HepG2 (cell line): ENCODE results near the gene DUS1L. TPM values are rescaled to one million over a fixed set of nuclear protein-coding genes. Genes with fewer than 3 reads are reported as not detected.
A peak's percentile ranks its signal among the peaks of the same experiment; 100 is the strongest.

Source experiments
- CENPX ChIP-seq: sonication (generic); formaldehyde crosslinking; IDR thresholded peaks from 2 replicates; pipeline ENCODE4 v1.9.0; 2021; ENCODE audit warnings: mild to moderate bottlenecking, missing genetic modification reagents, moderate library complexity
- DNMT1 ChIP-seq: sonication (generic); formaldehyde crosslinking; IDR thresholded peaks from 2 replicates; pipeline ENCODE4 v1.5.1; 2020; ENCODE audit warnings: mild to moderate bottlenecking, missing genetic modification reagents
- ELF3 ChIP-seq: IDR thresholded peaks from 2 replicates; pipeline ENCODE4 v1.6.1; 2016; ENCODE audit warnings: missing genetic modification reagents, missing compliant biosample characterization
- HMG20B ChIP-seq: conservative IDR thresholded peaks from 2 replicates; pipeline ENCODE4 v1.6.1; 2016; ENCODE audit warnings: missing genetic modification reagents, missing compliant biosample characterization
- KDM1A ChIP-seq: IDR thresholded peaks from 2 replicates; pipeline ENCODE4 v1.6.1; 2016; ENCODE audit warnings: missing compliant biosample characterization
- KDM4B ChIP-seq: sonication (generic); formaldehyde crosslinking; IDR thresholded peaks from 2 replicates; pipeline ENCODE4 v1.4.0; 2020; ENCODE audit warnings: missing genetic modification reagents
- MYNN ChIP-seq: sonication (generic); formaldehyde crosslinking; IDR thresholded peaks from 2 replicates; pipeline ENCODE4 v1.4.0; 2020; ENCODE audit warnings: mild to moderate bottlenecking, low read depth, missing genetic modification reagents
- ZNF263 ChIP-seq: sonication (generic); formaldehyde crosslinking; IDR thresholded peaks from 2 replicates; pipeline ENCODE4 v1.4.0; 2020; ENCODE audit warnings: missing genetic modification reagents
- ZNF30 ChIP-seq: sonication (generic); formaldehyde crosslinking; IDR thresholded peaks from 2 replicates; pipeline ENCODE4 v1.5.0; 2020; ENCODE audit warnings: mild to moderate bottlenecking, missing genetic modification reagents
- ZNF430 ChIP-seq: sonication (generic); formaldehyde crosslinking; IDR thresholded peaks from 2 replicates; pipeline ENCODE4 v1.9.0; 2021; ENCODE audit warnings: mild to moderate bottlenecking, missing genetic modification reagents
- ZNF749 ChIP-seq: sonication (generic); formaldehyde crosslinking; IDR thresholded peaks from 2 replicates; pipeline ENCODE4 v1.8.0; 2022; ENCODE audit warnings: mild to moderate bottlenecking, missing genetic modification reagents, moderate library complexity, borderline replicate concordance
- ZSCAN25 ChIP-seq: sonication (generic); formaldehyde crosslinking; IDR thresholded peaks from 2 replicates; pipeline ENCODE4 v1.8.0; 2022; ENCODE audit warnings: mild to moderate bottlenecking, missing genetic modification reagents
- ZSCAN9 ChIP-seq: IDR thresholded peaks from 2 replicates; pipeline ENCODE4 v1.6.1; 2016; ENCODE audit warnings: borderline replicate concordance
- polyA plus RNA-seq, 8 experiments: library from polyadenylated mRNA; depleted of rRNA in 3 of 8; stranded (reverse) in 7 of 8; unstranded in 1 of 8; fragments of >200 nt; fragmentation: Illumina TruSeq in 4 of 8; extraction: Trizol in 4 of 8; gene quantifications; 2 replicates each; pipeline versions ENCODE4 v1.2.1 to v1.2.3, GENCODE V29; 2011 to 2016; ENCODE audit warnings: low read depth in 4 of 8, missing spikeins in 1 of 8, mixed read lengths in 1 of 8; ENCODE audit not compliant: insufficient read depth in 1 of 8
- total RNA-seq, 5 experiments: library from RNA; depleted of rRNA; stranded (reverse); fragments of >200 nt; fragmentation: Illumina TruSeq; extraction: Trizol; gene quantifications; 2 replicates each; pipeline ENCODE4 v1.2.3, GENCODE V29; 2016; ENCODE audit warnings: low read depth in 1 of 5
- TF ChIP-seq, protein P1 (sequence below): IDR thresholded peaks from 2 replicates; pipeline ENCODE4 v1.6.1; 2016; ENCODE audit warnings: low read depth, control low read depth
- TF ChIP-seq, protein P2 (sequence below): sonication (generic); formaldehyde crosslinking; IDR thresholded peaks from 2 replicates; pipeline ENCODE4 v1.4.0; 2020; ENCODE audit warnings: mild to moderate bottlenecking, missing genetic modification reagents, borderline replicate concordance
- TF ChIP-seq, protein P3 (sequence below): sonication (generic); formaldehyde crosslinking; IDR thresholded peaks from 2 replicates; pipeline ENCODE4 v1.4.0; 2020; ENCODE audit warnings: missing genetic modification reagents
- TF ChIP-seq, protein P4 (sequence below): sonication (generic); formaldehyde crosslinking; IDR thresholded peaks from 2 replicates; pipeline ENCODE4 v1.4.0; 2020; ENCODE audit warnings: missing genetic modification reagents

Gene DUS1L
- total and polyA plus RNA-seq, 2 of the 13 experiments (the other 11 are each of a cell fraction or from before 2014, with no cell fraction given) = 81.0 to 109 TPM

GRCh38 chr17:82103553-82104451 is 38.2 kb upstream of the DUS1L start (continued):
- TF ChIP-seq, protein P1, sequence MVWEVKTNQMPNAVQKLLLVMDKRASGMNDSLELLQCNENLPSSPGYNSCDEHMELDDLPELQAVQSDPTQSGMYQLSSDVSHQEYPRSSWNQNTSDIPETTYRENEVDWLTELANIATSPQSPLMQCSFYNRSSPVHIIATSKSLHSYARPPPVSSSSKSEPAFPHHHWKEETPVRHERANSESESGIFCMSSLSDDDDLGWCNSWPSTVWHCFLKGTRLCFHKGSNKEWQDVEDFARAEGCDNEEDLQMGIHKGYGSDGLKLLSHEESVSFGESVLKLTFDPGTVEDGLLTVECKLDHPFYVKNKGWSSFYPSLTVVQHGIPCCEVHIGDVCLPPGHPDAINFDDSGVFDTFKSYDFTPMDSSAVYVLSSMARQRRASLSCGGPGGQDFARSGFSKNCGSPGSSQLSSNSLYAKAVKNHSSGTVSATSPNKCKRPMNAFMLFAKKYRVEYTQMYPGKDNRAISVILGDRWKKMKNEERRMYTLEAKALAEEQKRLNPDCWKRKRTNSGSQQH = no peak
- peak; percentile 97 for TF ChIP-seq ZNF430 (CRISPR knock-in tag)
- peak; percentile 80; the same call in 1 of the 2 replicates for TF ChIP-seq KDM4B (CRISPR knock-in tag)
- TF ChIP-seq, protein P2, sequence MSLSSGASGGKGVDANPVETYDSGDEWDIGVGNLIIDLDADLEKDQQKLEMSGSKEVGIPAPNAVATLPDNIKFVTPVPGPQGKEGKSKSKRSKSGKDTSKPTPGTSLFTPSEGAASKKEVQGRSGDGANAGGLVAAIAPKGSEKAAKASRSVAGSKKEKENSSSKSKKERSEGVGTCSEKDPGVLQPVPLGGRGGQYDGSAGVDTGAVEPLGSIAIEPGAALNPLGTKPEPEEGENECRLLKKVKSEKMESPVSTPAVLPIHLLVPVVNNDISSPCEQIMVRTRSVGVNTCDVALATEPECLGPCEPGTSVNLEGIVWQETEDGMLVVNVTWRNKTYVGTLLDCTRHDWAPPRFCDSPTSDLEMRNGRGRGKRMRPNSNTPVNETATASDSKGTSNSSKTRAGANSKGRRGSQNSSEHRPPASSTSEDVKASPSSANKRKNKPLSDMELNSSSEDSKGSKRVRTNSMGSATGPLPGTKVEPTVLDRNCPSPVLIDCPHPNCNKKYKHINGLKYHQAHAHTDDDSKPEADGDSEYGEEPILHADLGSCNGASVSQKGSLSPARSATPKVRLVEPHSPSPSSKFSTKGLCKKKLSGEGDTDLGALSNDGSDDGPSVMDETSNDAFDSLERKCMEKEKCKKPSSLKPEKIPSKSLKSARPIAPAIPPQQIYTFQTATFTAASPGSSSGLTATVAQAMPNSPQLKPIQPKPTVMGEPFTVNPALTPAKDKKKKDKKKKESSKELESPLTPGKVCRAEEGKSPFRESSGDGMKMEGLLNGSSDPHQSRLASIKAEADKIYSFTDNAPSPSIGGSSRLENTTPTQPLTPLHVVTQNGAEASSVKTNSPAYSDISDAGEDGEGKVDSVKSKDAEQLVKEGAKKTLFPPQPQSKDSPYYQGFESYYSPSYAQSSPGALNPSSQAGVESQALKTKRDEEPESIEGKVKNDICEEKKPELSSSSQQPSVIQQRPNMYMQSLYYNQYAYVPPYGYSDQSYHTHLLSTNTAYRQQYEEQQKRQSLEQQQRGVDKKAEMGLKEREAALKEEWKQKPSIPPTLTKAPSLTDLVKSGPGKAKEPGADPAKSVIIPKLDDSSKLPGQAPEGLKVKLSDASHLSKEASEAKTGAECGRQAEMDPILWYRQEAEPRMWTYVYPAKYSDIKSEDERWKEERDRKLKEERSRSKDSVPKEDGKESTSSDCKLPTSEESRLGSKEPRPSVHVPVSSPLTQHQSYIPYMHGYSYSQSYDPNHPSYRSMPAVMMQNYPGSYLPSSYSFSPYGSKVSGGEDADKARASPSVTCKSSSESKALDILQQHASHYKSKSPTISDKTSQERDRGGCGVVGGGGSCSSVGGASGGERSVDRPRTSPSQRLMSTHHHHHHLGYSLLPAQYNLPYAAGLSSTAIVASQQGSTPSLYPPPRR (CRISPR knock-in tag) = peak; percentile 88; the same call in 1 of the 2 replicates
- no peak for TF ChIP-seq ZNF30 (CRISPR knock-in tag)
- TF ChIP-seq ZSCAN9 = peak; percentile 37; the same call in 1 of the 2 replicates
- TF ChIP-seq, protein P3, sequence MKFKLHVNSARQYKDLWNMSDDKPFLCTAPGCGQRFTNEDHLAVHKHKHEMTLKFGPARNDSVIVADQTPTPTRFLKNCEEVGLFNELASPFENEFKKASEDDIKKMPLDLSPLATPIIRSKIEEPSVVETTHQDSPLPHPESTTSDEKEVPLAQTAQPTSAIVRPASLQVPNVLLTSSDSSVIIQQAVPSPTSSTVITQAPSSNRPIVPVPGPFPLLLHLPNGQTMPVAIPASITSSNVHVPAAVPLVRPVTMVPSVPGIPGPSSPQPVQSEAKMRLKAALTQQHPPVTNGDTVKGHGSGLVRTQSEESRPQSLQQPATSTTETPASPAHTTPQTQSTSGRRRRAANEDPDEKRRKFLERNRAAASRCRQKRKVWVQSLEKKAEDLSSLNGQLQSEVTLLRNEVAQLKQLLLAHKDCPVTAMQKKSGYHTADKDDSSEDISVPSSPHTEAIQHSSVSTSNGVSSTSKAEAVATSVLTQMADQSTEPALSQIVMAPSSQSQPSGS (CRISPR knock-in tag) = peak; percentile 82
- TF ChIP-seq ZNF749 (CRISPR knock-in tag) = 0 out of 2 replicates have a peak, but pooled peaks have one; percentile 78
- TF ChIP-seq, protein P4, sequence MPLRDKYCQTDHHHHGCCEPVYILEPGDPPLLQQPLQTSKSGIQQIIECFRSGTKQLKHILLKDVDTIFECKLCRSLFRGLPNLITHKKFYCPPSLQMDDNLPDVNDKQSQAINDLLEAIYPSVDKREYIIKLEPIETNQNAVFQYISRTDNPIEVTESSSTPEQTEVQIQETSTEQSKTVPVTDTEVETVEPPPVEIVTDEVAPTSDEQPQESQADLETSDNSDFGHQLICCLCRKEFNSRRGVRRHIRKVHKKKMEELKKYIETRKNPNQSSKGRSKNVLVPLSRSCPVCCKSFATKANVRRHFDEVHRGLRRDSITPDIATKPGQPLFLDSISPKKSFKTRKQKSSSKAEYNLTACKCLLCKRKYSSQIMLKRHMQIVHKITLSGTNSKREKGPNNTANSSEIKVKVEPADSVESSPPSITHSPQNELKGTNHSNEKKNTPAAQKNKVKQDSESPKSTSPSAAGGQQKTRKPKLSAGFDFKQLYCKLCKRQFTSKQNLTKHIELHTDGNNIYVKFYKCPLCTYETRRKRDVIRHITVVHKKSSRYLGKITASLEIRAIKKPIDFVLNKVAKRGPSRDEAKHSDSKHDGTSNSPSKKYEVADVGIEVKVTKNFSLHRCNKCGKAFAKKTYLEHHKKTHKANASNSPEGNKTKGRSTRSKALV (CRISPR knock-in tag) = peak; percentile 50; the same call in 1 of the 2 replicates
- TF ChIP-seq DNMT1 (CRISPR knock-in tag) = no peak
- peak; percentile 90; the same call in 1 of the 2 replicates for TF ChIP-seq HMG20B (CRISPR knock-in tag)
- TF ChIP-seq CENPX (CRISPR knock-in tag) = no peak
- TF ChIP-seq ELF3 (CRISPR knock-in tag) = peak; percentile 77
- TF ChIP-seq ZNF263 = peak; percentile 65; the same call in 1 of the 2 replicates
- no peak for TF ChIP-seq KDM1A (CRISPR knock-in tag)
- peak; percentile 75; the same call in 1 of the 2 replicates for TF ChIP-seq ZSCAN25 (CRISPR knock-in tag)
- no peak for TF ChIP-seq MYNN (CRISPR knock-in tag)
